WTC11 (cell line): ENCODE data around the gene FER1L5. TPM values are rescaled to one million over a fixed set of nuclear protein-coding genes. Genes with fewer than 3 reads are reported as not detected.

Source experiments
- ATAC-seq: fragments of 200-7000 bp; cut with Tn5 transposase; 2 replicates; pipeline ENCODE4 v1.10.0; 2021; ENCODE audit warnings: mild to moderate bottlenecking, moderate library complexity
- CTCF ChIA-PET: fragments of 300-600 bp; sonication (Branson Sonifier 250); formaldehyde crosslinking; loops from one replicate; lab custom pipeline; 2021; ENCODE audit warnings: antibody characterized with exemption; lab: Charles Lee
- POLR2A ChIA-PET: fragments of 350-600 bp; sonication (Branson Sonifier 250); formaldehyde crosslinking; loops from one replicate; lab custom pipeline; 2021; ENCODE audit warnings: antibody characterized with exemption; lab: Charles Lee
- DNase-seq: peaks from one replicate; pipeline ENCODE4 v3.0.0; 2021; ENCODE audit warnings: low spot score
- H3K27ac Mint-ChIP-seq: 2 replicates; pipeline ENCODE4 v1.8.0; 2021; ENCODE audit warnings: mixed read lengths
- H3K27me3 Mint-ChIP-seq: 2 replicates; pipeline ENCODE4 v1.8.0; 2021; ENCODE audit warnings: low read depth, mild to moderate bottlenecking, moderate library complexity, mixed read lengths
- H3K36me3 Mint-ChIP-seq: 2 replicates; pipeline ENCODE4 v1.8.0; 2021; ENCODE audit warnings: mixed read lengths
- H3K4me1 Mint-ChIP-seq: 2 replicates; pipeline ENCODE4 v1.8.0; 2022; ENCODE audit warnings: mixed read lengths
- H3K4me3 Mint-ChIP-seq: 2 replicates; pipeline ENCODE4 v1.8.0; 2021; ENCODE audit warnings: mild to moderate bottlenecking, moderate library complexity, mixed read lengths
- H3K9me3 Mint-ChIP-seq: 2 replicates; pipeline ENCODE4 v1.8.0; 2021; ENCODE audit warnings: mixed read lengths
- CBFB ChIP-seq: sonication (generic); formaldehyde crosslinking; IDR thresholded peaks from 2 replicates; pipeline ENCODE4 v1.8.1; 2022; ENCODE audit warnings: mild to moderate bottlenecking, low read depth, missing genetic modification reagents
- EMX1 ChIP-seq: fragments of 250-450 bp; sonication (Bioruptor Pico); IDR thresholded peaks from 2 replicates; pipeline ENCODE4 v1.8.0; 2021; ENCODE audit warnings: mild to moderate bottlenecking
- FOXJ3 ChIP-seq: sonication (generic); formaldehyde crosslinking; IDR thresholded peaks from 2 replicates; pipeline ENCODE4 v1.9.0; 2021; ENCODE audit warnings: missing genetic modification reagents, mild to moderate bottlenecking, borderline replicate concordance
- FOXP1 ChIP-seq: sonication (generic); formaldehyde crosslinking; IDR thresholded peaks from 2 replicates; pipeline ENCODE4 v1.8.0; 2022; ENCODE audit warnings: missing genetic modification reagents, mild to moderate bottlenecking, moderate library complexity, borderline replicate concordance
- GABPB1 ChIP-seq: sonication (generic); formaldehyde crosslinking; IDR thresholded peaks from 2 replicates; pipeline ENCODE4 v1.8.1; 2023; ENCODE audit warnings: mild to moderate bottlenecking, missing genetic modification reagents
- HMGA2 ChIP-seq: fragments of 250-450 bp; sonication (Bioruptor Pico); IDR thresholded peaks from 2 replicates; pipeline ENCODE4 v1.4.0; 2021; ENCODE audit warnings: mild to moderate bottlenecking, moderate library complexity
- JUN ChIP-seq: sonication (generic); formaldehyde crosslinking; IDR thresholded peaks from 2 replicates; pipeline ENCODE4 v1.8.0; 2023; ENCODE audit warnings: mild to moderate bottlenecking, missing genetic modification reagents
- NR1H2 ChIP-seq: sonication (generic); formaldehyde crosslinking; IDR thresholded peaks from 2 replicates; pipeline ENCODE4 v1.9.0; 2021; ENCODE audit warnings: mild to moderate bottlenecking, moderate library complexity, missing genetic modification reagents
- OVOL2 ChIP-seq: fragments of 250-450 bp; sonication (Bioruptor Pico); IDR thresholded peaks from 2 replicates; pipeline ENCODE4 v1.9.0; 2021; ENCODE audit warnings: mild to moderate bottlenecking, borderline replicate concordance
- ZNF232 ChIP-seq: sonication (generic); formaldehyde crosslinking; IDR thresholded peaks from 2 replicates; pipeline ENCODE4 v1.8.0; 2022; ENCODE audit warnings: mild to moderate bottlenecking, missing genetic modification reagents
- ZNF317 ChIP-seq: sonication (generic); formaldehyde crosslinking; IDR thresholded peaks from 2 replicates; pipeline ENCODE4 v1.8.1; 2023; ENCODE audit warnings: low read depth, mild to moderate bottlenecking, moderate library complexity, missing genetic modification reagents, borderline replicate concordance
- ZNF423 ChIP-seq: fragments of 250-450 bp; sonication (Bioruptor Pico); IDR thresholded peaks from 2 replicates; pipeline ENCODE4 v2.1.2; 2022; ENCODE audit warnings: mild to moderate bottlenecking, moderate library complexity
- total RNA-seq: library from RNA; stranded (reverse); gene quantifications from 3 replicates; pipeline ENCODE4 v1.2.3, GENCODE V29; 2021
- TF ChIP-seq, protein P1 (sequence below): fragments of 250-450 bp; sonication (Bioruptor Pico); IDR thresholded peaks from 2 replicates; pipeline ENCODE4 v1.9.0; 2021; ENCODE audit warnings: mild to moderate bottlenecking, borderline replicate concordance
- TF ChIP-seq, protein P2 (sequence below): sonication (generic); formaldehyde crosslinking; IDR thresholded peaks from 2 replicates; pipeline ENCODE4 v1.8.1; 2023; ENCODE audit warnings: mild to moderate bottlenecking, missing genetic modification reagents, moderate library complexity
- TF ChIP-seq, protein P3 (sequence below): sonication (generic); formaldehyde crosslinking; IDR thresholded peaks from 2 replicates; pipeline ENCODE4 v1.8.1; 2023; ENCODE audit warnings: mild to moderate bottlenecking, missing genetic modification reagents
- TF ChIP-seq, protein P4 (sequence below): fragments of 250-450 bp; sonication (Bioruptor Pico); IDR thresholded peaks from 2 replicates; pipeline ENCODE4 v1.9.0; 2021; ENCODE audit warnings: mild to moderate bottlenecking
- TF ChIP-seq, protein P5 (sequence below): sonication (generic); formaldehyde crosslinking; IDR thresholded peaks from 2 replicates; pipeline ENCODE4 v1.8.1; 2022; ENCODE audit warnings: mild to moderate bottlenecking, moderate library complexity, missing genetic modification reagents
- TF ChIP-seq, protein P6 (sequence below): sonication (generic); formaldehyde crosslinking; IDR thresholded peaks from 2 replicates; pipeline ENCODE4 v1.8.1; 2022; ENCODE audit warnings: mild to moderate bottlenecking, missing genetic modification reagents, moderate library complexity, borderline replicate concordance
- TF ChIP-seq, protein P7 (sequence below): sonication (generic); formaldehyde crosslinking; conservative IDR thresholded peaks from 2 replicates; pipeline ENCODE4 v1.8.1; 2022; ENCODE audit warnings: mild to moderate bottlenecking, missing genetic modification reagents
- TF ChIP-seq, protein P8 (sequence below): sonication (generic); formaldehyde crosslinking; IDR thresholded peaks from 2 replicates; pipeline ENCODE4 v1.8.0; 2022; ENCODE audit warnings: mild to moderate bottlenecking, missing genetic modification reagents

The FER1L5 gene
- total RNA-seq, 1 experiment from 2014 or later: 1.4 TPM

DNA sequence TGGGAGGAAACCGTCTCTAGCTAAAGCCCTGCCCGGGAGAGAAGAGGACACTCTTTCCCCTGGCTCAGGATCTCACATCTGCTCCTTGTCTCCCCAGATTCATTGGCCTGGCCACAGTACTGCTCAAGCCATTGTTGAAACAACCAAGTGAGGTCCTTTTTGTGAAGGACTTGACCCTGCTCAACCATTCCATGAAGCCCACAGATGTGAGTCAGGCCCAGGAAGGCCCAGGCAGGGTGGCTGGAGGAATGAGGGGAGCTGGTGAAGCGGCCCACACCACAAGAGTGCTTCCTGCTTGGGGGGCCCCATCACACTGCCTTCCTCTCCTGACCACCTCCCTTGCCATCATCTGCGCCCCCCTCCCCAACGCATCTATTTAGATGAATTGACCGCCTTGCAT lies 5.1 kb downstream of the FER1L5 start (continued):
- TF ChIP-seq, protein P1, sequence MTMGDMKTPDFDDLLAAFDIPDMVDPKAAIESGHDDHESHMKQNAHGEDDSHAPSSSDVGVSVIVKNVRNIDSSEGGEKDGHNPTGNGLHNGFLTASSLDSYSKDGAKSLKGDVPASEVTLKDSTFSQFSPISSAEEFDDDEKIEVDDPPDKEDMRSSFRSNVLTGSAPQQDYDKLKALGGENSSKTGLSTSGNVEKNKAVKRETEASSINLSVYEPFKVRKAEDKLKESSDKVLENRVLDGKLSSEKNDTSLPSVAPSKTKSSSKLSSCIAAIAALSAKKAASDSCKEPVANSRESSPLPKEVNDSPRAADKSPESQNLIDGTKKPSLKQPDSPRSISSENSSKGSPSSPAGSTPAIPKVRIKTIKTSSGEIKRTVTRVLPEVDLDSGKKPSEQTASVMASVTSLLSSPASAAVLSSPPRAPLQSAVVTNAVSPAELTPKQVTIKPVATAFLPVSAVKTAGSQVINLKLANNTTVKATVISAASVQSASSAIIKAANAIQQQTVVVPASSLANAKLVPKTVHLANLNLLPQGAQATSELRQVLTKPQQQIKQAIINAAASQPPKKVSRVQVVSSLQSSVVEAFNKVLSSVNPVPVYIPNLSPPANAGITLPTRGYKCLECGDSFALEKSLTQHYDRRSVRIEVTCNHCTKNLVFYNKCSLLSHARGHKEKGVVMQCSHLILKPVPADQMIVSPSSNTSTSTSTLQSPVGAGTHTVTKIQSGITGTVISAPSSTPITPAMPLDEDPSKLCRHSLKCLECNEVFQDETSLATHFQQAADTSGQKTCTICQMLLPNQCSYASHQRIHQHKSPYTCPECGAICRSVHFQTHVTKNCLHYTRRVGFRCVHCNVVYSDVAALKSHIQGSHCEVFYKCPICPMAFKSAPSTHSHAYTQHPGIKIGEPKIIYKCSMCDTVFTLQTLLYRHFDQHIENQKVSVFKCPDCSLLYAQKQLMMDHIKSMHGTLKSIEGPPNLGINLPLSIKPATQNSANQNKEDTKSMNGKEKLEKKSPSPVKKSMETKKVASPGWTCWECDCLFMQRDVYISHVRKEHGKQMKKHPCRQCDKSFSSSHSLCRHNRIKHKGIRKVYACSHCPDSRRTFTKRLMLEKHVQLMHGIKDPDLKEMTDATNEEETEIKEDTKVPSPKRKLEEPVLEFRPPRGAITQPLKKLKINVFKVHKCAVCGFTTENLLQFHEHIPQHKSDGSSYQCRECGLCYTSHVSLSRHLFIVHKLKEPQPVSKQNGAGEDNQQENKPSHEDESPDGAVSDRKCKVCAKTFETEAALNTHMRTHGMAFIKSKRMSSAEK (CRISPR knock-in tag): no peak
- no peak for TF ChIP-seq FOXJ3
- no peak for TF ChIP-seq CBFB (CRISPR knock-in tag)
- TF ChIP-seq, protein P2, sequence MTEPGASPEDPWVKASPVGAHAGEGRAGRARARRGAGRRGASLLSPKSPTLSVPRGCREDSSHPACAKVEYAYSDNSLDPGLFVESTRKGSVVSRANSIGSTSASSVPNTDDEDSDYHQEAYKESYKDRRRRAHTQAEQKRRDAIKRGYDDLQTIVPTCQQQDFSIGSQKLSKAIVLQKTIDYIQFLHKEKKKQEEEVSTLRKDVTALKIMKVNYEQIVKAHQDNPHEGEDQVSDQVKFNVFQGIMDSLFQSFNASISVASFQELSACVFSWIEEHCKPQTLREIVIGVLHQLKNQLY (CRISPR knock-in tag): no peak
- TF ChIP-seq, protein P3, sequence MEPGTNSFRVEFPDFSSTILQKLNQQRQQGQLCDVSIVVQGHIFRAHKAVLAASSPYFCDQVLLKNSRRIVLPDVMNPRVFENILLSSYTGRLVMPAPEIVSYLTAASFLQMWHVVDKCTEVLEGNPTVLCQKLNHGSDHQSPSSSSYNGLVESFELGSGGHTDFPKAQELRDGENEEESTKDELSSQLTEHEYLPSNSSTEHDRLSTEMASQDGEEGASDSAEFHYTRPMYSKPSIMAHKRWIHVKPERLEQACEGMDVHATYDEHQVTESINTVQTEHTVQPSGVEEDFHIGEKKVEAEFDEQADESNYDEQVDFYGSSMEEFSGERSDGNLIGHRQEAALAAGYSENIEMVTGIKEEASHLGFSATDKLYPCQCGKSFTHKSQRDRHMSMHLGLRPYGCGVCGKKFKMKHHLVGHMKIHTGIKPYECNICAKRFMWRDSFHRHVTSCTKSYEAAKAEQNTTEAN (CRISPR knock-in tag): no peak
- TF ChIP-seq GABPB1 (CRISPR knock-in tag): no peak
- TF ChIP-seq, protein P4, sequence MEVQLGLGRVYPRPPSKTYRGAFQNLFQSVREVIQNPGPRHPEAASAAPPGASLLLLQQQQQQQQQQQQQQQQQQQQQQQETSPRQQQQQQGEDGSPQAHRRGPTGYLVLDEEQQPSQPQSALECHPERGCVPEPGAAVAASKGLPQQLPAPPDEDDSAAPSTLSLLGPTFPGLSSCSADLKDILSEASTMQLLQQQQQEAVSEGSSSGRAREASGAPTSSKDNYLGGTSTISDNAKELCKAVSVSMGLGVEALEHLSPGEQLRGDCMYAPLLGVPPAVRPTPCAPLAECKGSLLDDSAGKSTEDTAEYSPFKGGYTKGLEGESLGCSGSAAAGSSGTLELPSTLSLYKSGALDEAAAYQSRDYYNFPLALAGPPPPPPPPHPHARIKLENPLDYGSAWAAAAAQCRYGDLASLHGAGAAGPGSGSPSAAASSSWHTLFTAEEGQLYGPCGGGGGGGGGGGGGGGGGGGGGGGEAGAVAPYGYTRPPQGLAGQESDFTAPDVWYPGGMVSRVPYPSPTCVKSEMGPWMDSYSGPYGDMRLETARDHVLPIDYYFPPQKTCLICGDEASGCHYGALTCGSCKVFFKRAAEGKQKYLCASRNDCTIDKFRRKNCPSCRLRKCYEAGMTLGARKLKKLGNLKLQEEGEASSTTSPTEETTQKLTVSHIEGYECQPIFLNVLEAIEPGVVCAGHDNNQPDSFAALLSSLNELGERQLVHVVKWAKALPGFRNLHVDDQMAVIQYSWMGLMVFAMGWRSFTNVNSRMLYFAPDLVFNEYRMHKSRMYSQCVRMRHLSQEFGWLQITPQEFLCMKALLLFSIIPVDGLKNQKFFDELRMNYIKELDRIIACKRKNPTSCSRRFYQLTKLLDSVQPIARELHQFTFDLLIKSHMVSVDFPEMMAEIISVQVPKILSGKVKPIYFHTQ (CRISPR knock-in tag): no peak
- TF ChIP-seq, all 79 proteins: peak for 0

DNA sequence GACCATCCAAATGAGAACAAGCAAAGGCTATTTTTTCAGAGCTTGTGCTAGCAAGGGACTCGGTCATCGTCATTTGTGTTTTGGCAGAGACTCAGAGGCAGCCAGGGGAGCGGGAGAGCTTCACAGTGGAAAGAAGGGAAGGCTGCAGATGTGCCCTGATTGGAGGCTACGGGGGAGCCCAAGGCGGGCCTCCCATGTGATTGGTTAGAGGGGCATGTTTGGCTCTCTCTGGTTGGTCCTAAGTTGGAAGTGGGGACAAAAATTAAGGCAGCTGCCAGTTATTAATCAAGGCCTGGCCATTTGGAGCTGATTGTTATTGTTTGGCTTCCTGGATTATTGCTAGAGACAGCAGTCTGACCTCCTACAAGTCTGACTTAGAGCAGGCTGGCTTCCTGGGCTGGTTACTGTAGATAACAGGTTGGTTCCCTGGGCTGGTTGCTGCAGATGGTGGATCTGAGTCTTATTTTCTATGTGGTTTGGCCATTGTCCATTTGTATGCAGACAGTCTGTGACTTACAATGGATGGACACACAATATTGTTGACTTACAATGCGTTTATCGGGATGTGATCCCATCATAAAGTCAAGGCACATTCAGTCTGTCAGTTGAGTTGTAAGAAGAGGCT lies 5.9 kb downstream of the FER1L5 start:
- TF ChIP-seq ZNF232 (CRISPR knock-in tag) (no peak), OVOL2 (CRISPR knock-in tag) (no peak), ZNF423 (CRISPR knock-in tag) (no peak)
- ChIA-PET POLR2A (no interaction called here), CTCF (no interaction called here)
- H3K4me3 Mint-ChIP-seq: no peak overlapping the region
- H3K4me1 Mint-ChIP-seq: no peaks in the 10 kb centered on the region
- no peak overlapping the region for H3K27ac Mint-ChIP-seq
- DNase-seq (no peak), ATAC-seq (no peak)
- no peaks in the 10 kb centered on the region for H3K36me3 Mint-ChIP-seq
- no peaks in the 10 kb centered on the region for H3K27me3 Mint-ChIP-seq
- no peaks in the 10 kb centered on the region for H3K9me3 Mint-ChIP-seq

DNA sequence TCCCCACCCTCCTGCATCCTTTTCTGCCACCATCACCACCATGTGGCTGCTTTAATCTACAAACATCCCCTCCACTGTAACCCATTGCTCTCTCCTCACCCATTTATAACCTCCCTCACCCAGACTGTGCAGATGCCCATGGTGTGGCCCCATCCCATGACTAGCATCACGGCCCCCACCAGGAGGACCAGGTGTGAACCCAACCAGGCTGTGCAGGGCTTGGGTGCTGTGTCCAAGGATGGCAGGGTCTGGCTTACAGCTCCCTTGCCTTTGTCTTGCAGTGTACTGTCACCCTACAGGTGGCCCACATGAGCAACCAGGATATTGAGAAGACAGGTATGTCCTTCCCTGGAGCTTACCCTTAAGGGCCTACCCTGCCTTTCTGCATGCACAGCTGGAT lies 6.8 kb downstream of the FER1L5 start:
- no peaks in the 10 kb centered on the region for H3K4me1 Mint-ChIP-seq
- ATAC-seq (no peak), DNase-seq (no peak)
- no peaks in the 10 kb centered on the region; the same call in 1 of the 2 replicates for H3K36me3 Mint-ChIP-seq
- H3K9me3 Mint-ChIP-seq: no peaks in the 10 kb centered on the region
- H3K27me3 Mint-ChIP-seq: no peaks in the 10 kb centered on the region
- ChIA-PET CTCF (no interaction called here), POLR2A (no interaction called here)
- no peak overlapping the region for H3K4me3 Mint-ChIP-seq
- no peak overlapping the region for H3K27ac Mint-ChIP-seq
- TF ChIP-seq, protein P2 (CRISPR knock-in tag): no peak
- TF ChIP-seq, protein P5, sequence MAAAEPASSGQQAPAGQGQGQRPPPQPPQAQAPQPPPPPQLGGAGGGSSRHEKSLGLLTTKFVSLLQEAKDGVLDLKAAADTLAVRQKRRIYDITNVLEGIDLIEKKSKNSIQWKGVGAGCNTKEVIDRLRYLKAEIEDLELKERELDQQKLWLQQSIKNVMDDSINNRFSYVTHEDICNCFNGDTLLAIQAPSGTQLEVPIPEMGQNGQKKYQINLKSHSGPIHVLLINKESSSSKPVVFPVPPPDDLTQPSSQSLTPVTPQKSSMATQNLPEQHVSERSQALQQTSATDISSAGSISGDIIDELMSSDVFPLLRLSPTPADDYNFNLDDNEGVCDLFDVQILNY (CRISPR knock-in tag): no peak
- TF ChIP-seq HMGA2 (no peak), EMX1 (no peak), FOXP1 (CRISPR knock-in tag) (no peak), NR1H2 (no peak), FOXJ3 (no peak), ZNF317 (no peak), JUN (CRISPR knock-in tag) (no peak)
- TF ChIP-seq, protein P6, sequence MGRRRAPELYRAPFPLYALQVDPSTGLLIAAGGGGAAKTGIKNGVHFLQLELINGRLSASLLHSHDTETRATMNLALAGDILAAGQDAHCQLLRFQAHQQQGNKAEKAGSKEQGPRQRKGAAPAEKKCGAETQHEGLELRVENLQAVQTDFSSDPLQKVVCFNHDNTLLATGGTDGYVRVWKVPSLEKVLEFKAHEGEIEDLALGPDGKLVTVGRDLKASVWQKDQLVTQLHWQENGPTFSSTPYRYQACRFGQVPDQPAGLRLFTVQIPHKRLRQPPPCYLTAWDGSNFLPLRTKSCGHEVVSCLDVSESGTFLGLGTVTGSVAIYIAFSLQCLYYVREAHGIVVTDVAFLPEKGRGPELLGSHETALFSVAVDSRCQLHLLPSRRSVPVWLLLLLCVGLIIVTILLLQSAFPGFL (CRISPR knock-in tag): no peak
- TF ChIP-seq, protein P7, sequence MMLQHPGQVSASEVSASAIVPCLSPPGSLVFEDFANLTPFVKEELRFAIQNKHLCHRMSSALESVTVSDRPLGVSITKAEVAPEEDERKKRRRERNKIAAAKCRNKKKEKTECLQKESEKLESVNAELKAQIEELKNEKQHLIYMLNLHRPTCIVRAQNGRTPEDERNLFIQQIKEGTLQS (CRISPR knock-in tag): no peak
- TF ChIP-seq, protein P8, sequence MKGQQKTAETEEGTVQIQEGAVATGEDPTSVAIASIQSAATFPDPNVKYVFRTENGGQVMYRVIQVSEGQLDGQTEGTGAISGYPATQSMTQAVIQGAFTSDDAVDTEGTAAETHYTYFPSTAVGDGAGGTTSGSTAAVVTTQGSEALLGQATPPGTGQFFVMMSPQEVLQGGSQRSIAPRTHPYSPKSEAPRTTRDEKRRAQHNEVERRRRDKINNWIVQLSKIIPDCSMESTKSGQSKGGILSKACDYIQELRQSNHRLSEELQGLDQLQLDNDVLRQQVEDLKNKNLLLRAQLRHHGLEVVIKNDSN: no peak
